K562 (cell line): ENCODE measurements around the gene RNF32. TPM values are rescaled to one million over a fixed set of nuclear protein-coding genes. Genes with fewer than 3 reads are reported as not detected.

Experiments
- GTF2B ChIP-seq: IDR thresholded peaks from 2 replicates; pipeline ENCODE4 v1.6.1; 2011; ENCODE audit not compliant: insufficient read length; ENCODE audit errors: extremely low read depth
- IRF9 ChIP-seq: fragments of 450-650 bp; IDR thresholded peaks from 2 replicates; pipeline ENCODE4 v1.6.1; 2016; ENCODE audit warnings: missing biosample characterization, missing genetic modification characterization
- PHF8 ChIP-seq: fragments of 200-600 bp; sonication (generic); IDR thresholded peaks from 2 replicates; pipeline ENCODE4 v1.6.1; 2012; ENCODE audit warnings: mixed run types, mild to moderate bottlenecking, inconsistent platforms, low read length, moderate library complexity, borderline replicate concordance
- RBM14 ChIP-seq: fragments of 200-400 bp; formaldehyde crosslinking; IDR thresholded peaks from 2 replicates; pipeline ENCODE4 v1.6.1; 2018; ENCODE audit warnings: low read depth, mild to moderate bottlenecking, low read length, moderate library complexity, borderline replicate concordance; ENCODE audit not compliant: insufficient read depth
- STAT6 ChIP-seq: sonication (generic); formaldehyde crosslinking; IDR thresholded peaks from 2 replicates; pipeline ENCODE4 v1.8.1; 2023; ENCODE audit warnings: mild to moderate bottlenecking, missing genetic modification reagents
- U2AF2 ChIP-seq: fragments of 200-400 bp; formaldehyde crosslinking; optimal IDR thresholded peaks from 2 replicates; pipeline ENCODE3; 2017; ENCODE audit warnings: low read depth, mild to moderate bottlenecking, low read length
- ZBTB5 ChIP-seq: fragments of 450-650 bp; IDR thresholded peaks from 2 replicates; pipeline ENCODE4 v1.6.1; 2017; ENCODE audit warnings: antibody characterized with exemption
- ZFP91 ChIP-seq: sonication (generic); formaldehyde crosslinking; IDR thresholded peaks from 2 replicates; pipeline ENCODE4 v1.8.0; 2022; ENCODE audit warnings: mild to moderate bottlenecking, missing genetic modification reagents
- ZNF589 ChIP-seq: fragments of 200-800 bp; sonication (Bioruptor generic); IDR thresholded peaks from 2 replicates; pipeline ENCODE4 v1.6.1; 2016; ENCODE audit warnings: low read depth, missing genetic modification characterization, missing compliant biosample characterization
- ZZZ3 ChIP-seq: fragments of 450-650 bp; IDR thresholded peaks from 2 replicates; pipeline ENCODE4 v1.6.1; 2016; ENCODE audit warnings: antibody characterized with exemption, mild to moderate bottlenecking, moderate library complexity
- polyA plus RNA-seq, 8 experiments: library from polyadenylated mRNA; depleted of rRNA in 4 of 8; stranded (reverse) in 5 of 8; unstranded in 3 of 8; fragments of >200 nt; fragmentation: Nextera tagmentation in 2 of 8; fragmentation: Illumina TruSeq in 1 of 8; extraction: Ambion mirVana in 2 of 8; extraction: Trizol in 1 of 8; gene quantifications; 2 replicates each; pipeline versions ENCODE4 v1.2.1 to v1.2.3, GENCODE V29; 2011 to 2014; ENCODE audit warnings: inconsistent platforms in 1 of 8, missing spikeins in 1 of 8
- total RNA-seq, 7 experiments: library from RNA; depleted of rRNA in 6 of 7; stranded (reverse); fragments of >200 nt in 6 of 7; fragmentation: Illumina TruSeq in 2 of 7; extraction: Trizol in 2 of 7; gene quantifications; 2 replicates each; pipeline versions ENCODE4 v1.2.1 to v1.2.3, GENCODE V29; 2011 to 2021; ENCODE audit warnings: low replicate concordance in 1 of 7

Gene RNF32
- total and polyA plus RNA-seq, 9 of the 15 experiments (the other 6 are each of a cell fraction or from before 2014, with no cell fraction given) = 2.6 to 7.0 (median 4.6) TPM

- TF ChIP-seq U2AF2 = no peak
- no peak for TF ChIP-seq ZBTB5
- TF ChIP-seq ZFP91 (CRISPR knock-in tag) = no peak
- TF ChIP-seq IRF9 = no peak
- no peak for TF ChIP-seq STAT6
- no peak for TF ChIP-seq ZNF589 (CRISPR knock-in tag)
- no peak for TF ChIP-seq RBM14
- no peak for TF ChIP-seq GTF2B
- no peak for TF ChIP-seq ZZZ3
- no peak for TF ChIP-seq PHF8
These were observed 24.0 kb upstream of the RNF32 start (continued) for GRCh38 chr7:156616269-156617202.
